DOHH2 (cell line): Measurements from ENCODE around the gene ANXA2.

Experiments
- H3F3A ChIP-seq: fragments of 200-600 bp; sonication (generic), shearing (Covaris generic); 2 replicates; pipeline ENCODE4 v1.6.0; 2016; ENCODE audit warnings: antibody characterized with exemption, mild to moderate bottlenecking; ENCODE audit not compliant: control insufficient read depth, insufficient read depth
- H3K27ac ChIP-seq: fragments of 200-600 bp; sonication (generic); 2 replicates; pipeline ENCODE4 v1.5.1; 2014; ENCODE audit warnings: low read depth, mild to moderate bottlenecking, low read length, moderate library complexity
- H3K27me3 ChIP-seq: fragments of 200-600 bp; sonication (generic); 2 replicates; pipeline ENCODE4 v1.6.1; 2014; ENCODE audit warnings: mild to moderate bottlenecking, low read length, mixed read lengths; ENCODE audit not compliant: control insufficient read depth
- H3K36me3 ChIP-seq: fragments of 200-600 bp; sonication (generic); 2 replicates; pipeline ENCODE4 v1.6.1; 2014; ENCODE audit warnings: mild to moderate bottlenecking, low read length, moderate library complexity, mixed read lengths; ENCODE audit not compliant: control insufficient read depth
- H3K4me1 ChIP-seq: fragments of 200-600 bp; sonication (generic); 2 replicates; pipeline ENCODE4 v1.6.1; 2014; ENCODE audit warnings: mild to moderate bottlenecking, low read length, mixed read lengths; ENCODE audit not compliant: control insufficient read depth
- H3K4me2 ChIP-seq: fragments of 200-600 bp; sonication (generic); 2 replicates; pipeline ENCODE4 v1.6.0; 2014; ENCODE audit warnings: mild to moderate bottlenecking, low read length, moderate library complexity
- H3K4me3 ChIP-seq: fragments of 200-600 bp; sonication (generic); 2 replicates; pipeline ENCODE4 v1.5.1; 2014; ENCODE audit warnings: mild to moderate bottlenecking, low read length, mixed read lengths
- H3K79me2 ChIP-seq: fragments of 200-600 bp; sonication (generic); 2 replicates; pipeline ENCODE4 v1.6.1; 2014; ENCODE audit warnings: mild to moderate bottlenecking, low read length, mixed read lengths; ENCODE audit not compliant: control insufficient read depth
- H3K9me2 ChIP-seq: fragments of 200-600 bp; sonication (generic); replicated peaks from 2 replicates; pipeline ENCODE4 v1.6.1; 2014; ENCODE audit warnings: mild to moderate bottlenecking, low read length, mixed read lengths; ENCODE audit not compliant: control insufficient read depth
- H3K9me3 ChIP-seq: fragments of 200-600 bp; sonication (generic); 2 replicates; pipeline ENCODE4 v1.6.1; 2014; ENCODE audit warnings: antibody characterized with exemption, low read length, mixed read lengths; ENCODE audit not compliant: control insufficient read depth, insufficient read depth
- H4K20me1 ChIP-seq: fragments of 200-600 bp; sonication (generic); 2 replicates; pipeline ENCODE4 v1.6.0; 2014; ENCODE audit warnings: low read depth, mild to moderate bottlenecking, antibody characterized with exemption, low read length, moderate library complexity; ENCODE audit not compliant: control insufficient read depth, insufficient read depth
- EZH2phosphoT487 ChIP-seq: fragments of 200-600 bp; sonication (generic); IDR thresholded peaks from 2 replicates; pipeline ENCODE4 v1.6.1; 2017; ENCODE audit warnings: borderline replicate concordance, mild to moderate bottlenecking, antibody characterized with exemption, low read length, moderate library complexity, mixed read lengths
- TF ChIP-seq, protein P1 (sequence below): fragments of 200-600 bp; sonication (generic); IDR thresholded peaks from one replicate; pipeline ENCODE4 v1.5.1; 2014; ENCODE audit warnings: antibody characterized with exemption, mild to moderate bottlenecking, low read depth, low read length; ENCODE audit not compliant: poor library complexity, severe bottlenecking

ANXA2 gene

DNA sequence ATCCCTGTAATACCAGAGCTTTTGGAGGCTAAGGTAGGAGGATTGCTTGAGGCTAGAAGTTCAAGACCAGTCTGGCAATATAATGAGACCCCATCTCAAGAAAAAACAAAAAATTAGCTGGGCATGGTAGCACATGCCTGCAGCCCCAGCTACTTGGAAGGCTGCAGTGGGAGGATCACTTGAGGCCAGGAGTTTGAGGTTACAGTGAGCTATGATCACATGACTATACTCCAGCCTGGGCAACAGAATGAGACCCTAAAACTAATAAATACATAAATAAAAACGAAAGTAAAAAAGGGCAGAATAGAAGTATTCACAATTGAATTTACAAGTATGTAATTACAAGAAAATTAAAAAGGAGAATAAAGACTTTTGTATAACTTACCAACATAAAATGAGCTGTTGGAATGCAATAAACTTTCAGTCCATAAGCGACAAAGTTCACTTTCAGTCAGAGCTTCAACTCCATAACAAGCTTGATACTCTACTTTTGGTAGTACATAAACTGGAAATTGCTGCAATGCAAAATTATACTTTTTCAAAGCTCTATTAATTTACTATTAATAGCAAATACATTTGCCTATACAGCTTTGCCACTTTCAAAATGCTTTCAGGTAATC, 44.4 kb upstream of the ANXA2 start:
- Histone ChIP-seq H3K9me2 (no peaks in the 10 kb centered on the region), H3K4me1 (no peaks in the 10 kb centered on the region), H3K4me2 (no peak overlapping the region), H3K79me2 (no peaks in the 10 kb centered on the region), H3F3A (no peaks in the 10 kb centered on the region), H3K27me3 (no peaks in the 10 kb centered on the region), H3K9me3 (no peaks in the 10 kb centered on the region), H4K20me1 (no peaks in the 10 kb centered on the region), H3K36me3 (peaks cover 34% of the 10 kb centered on the region), H3K4me3 (no peak overlapping the region), H3K27ac (no peak overlapping the region)
- TF ChIP-seq, protein P1, sequence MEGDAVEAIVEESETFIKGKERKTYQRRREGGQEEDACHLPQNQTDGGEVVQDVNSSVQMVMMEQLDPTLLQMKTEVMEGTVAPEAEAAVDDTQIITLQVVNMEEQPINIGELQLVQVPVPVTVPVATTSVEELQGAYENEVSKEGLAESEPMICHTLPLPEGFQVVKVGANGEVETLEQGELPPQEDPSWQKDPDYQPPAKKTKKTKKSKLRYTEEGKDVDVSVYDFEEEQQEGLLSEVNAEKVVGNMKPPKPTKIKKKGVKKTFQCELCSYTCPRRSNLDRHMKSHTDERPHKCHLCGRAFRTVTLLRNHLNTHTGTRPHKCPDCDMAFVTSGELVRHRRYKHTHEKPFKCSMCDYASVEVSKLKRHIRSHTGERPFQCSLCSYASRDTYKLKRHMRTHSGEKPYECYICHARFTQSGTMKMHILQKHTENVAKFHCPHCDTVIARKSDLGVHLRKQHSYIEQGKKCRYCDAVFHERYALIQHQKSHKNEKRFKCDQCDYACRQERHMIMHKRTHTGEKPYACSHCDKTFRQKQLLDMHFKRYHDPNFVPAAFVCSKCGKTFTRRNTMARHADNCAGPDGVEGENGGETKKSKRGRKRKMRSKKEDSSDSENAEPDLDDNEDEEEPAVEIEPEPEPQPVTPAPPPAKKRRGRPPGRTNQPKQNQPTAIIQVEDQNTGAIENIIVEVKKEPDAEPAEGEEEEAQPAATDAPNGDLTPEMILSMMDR: no peak
- no peak for TF ChIP-seq EZH2phosphoT487

DNA sequence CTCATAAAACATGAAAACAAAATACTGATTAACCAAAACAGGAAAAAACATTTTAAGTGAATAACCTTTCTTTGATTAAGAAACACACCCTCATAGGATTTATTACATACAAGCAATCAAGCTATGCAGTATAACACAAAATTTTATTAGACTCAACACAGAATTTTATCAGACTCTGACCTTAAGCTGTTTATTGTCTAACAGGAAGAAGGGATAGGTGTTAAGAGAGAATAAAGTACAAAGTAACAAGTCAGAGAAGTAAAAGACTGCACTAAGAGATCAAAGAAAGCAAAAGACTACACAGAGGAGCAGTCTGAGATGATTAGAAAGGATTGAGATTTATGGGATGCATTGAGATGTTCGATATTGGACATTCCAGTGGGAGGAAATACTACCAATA, 43.5 kb upstream of the ANXA2 start:
- no peaks in the 10 kb centered on the region for H4K20me1 ChIP-seq
- no peak overlapping the region for H3K4me3 ChIP-seq
- H3K4me1 ChIP-seq: no peaks in the 10 kb centered on the region
- H3K79me2 ChIP-seq: no peaks in the 10 kb centered on the region
- H3K4me2 ChIP-seq: no peak overlapping the region
- no peaks in the 10 kb centered on the region for H3K9me3 ChIP-seq
- H3K27me3 ChIP-seq: no peaks in the 10 kb centered on the region
- no peaks in the 10 kb centered on the region for H3K9me2 ChIP-seq
- H3F3A ChIP-seq: no peaks in the 10 kb centered on the region
- H3K36me3 ChIP-seq: peaks cover 34% of the 10 kb centered on the region
- H3K27ac ChIP-seq: no peak overlapping the region
- TF ChIP-seq, protein P1: no peak
- TF ChIP-seq EZH2phosphoT487: no peak

DNA sequence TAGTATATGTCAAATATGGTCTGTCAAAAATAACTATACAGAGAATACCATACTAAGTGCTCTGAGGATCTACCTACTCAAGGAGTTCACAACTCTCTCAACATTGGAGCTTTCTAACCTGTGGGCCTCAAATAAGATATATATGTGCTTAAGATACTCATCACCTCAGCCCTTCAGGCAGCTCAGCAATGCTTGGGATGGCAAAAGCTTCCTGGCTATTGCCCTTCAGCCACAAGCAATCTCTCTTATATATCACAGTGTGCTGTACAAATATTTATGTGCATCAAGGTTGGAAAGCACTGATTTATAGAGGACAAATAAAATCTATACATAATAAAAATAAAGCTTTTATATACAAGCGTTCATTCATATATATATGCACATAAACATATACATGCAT, 40.9 kb upstream of the ANXA2 start:
- no peaks in the 10 kb centered on the region for H3K27me3 ChIP-seq
- no peaks in the 10 kb centered on the region for H3F3A ChIP-seq
- no peak for TF ChIP-seq EZH2phosphoT487
- TF ChIP-seq, protein P1: no peak
- H3K9me2 ChIP-seq: no peaks in the 10 kb centered on the region
- H3K9me3 ChIP-seq: no peaks in the 10 kb centered on the region
- H4K20me1 ChIP-seq: no peaks in the 10 kb centered on the region
- H3K36me3 ChIP-seq: peaks cover 33% of the 10 kb centered on the region
- H3K4me1 ChIP-seq: no peaks in the 10 kb centered on the region
- no peak overlapping the region for H3K27ac ChIP-seq
- H3K4me2 ChIP-seq: no peak overlapping the region
- no peak overlapping the region for H3K4me3 ChIP-seq
- H3K79me2 ChIP-seq: no peaks in the 10 kb centered on the region
